K562 (cell line): ENCODE data around the gene ROBO3. TPM values are rescaled to one million over a fixed set of nuclear protein-coding genes. Genes with fewer than 3 reads are reported as not detected.

Experiments used
- CEBPZ ChIP-seq: fragments of 150-350 bp; IDR thresholded peaks from 2 replicates; pipeline ENCODE4 v1.6.1; 2014; ENCODE audit warnings: low read depth, mild to moderate bottlenecking, low read length, borderline replicate concordance
- FOXP1 ChIP-seq: sonication (generic); formaldehyde crosslinking; IDR thresholded peaks from 2 replicates; pipeline ENCODE4 v1.8.0; 2022; ENCODE audit warnings: mild to moderate bottlenecking, missing genetic modification reagents
- MITF ChIP-seq: IDR thresholded peaks from 2 replicates; pipeline ENCODE4 v1.6.1; 2014; ENCODE audit warnings: antibody characterized with exemption
- POLR2AphosphoS2 ChIP-seq: IDR thresholded peaks from 2 replicates; pipeline ENCODE4 v1.6.1; 2012; ENCODE audit warnings: low read length, improper control_type of control experiment
- STAG1 ChIP-seq: sonication (generic); formaldehyde crosslinking; IDR thresholded peaks from 2 replicates; pipeline ENCODE4 v1.5.0; 2020; ENCODE audit warnings: missing genetic modification reagents, borderline replicate concordance
- polyA plus RNA-seq, 8 experiments: library from polyadenylated mRNA; depleted of rRNA in 4 of 8; stranded (reverse) in 5 of 8; unstranded in 3 of 8; fragments of >200 nt; fragmentation: Nextera tagmentation in 2 of 8; fragmentation: Illumina TruSeq in 1 of 8; extraction: Ambion mirVana in 2 of 8; extraction: Trizol in 1 of 8; gene quantifications; 2 replicates each; pipeline versions ENCODE4 v1.2.1 to v1.2.3, GENCODE V29; 2011 to 2014; ENCODE audit warnings: inconsistent platforms in 1 of 8, missing spikeins in 1 of 8
- total RNA-seq, 7 experiments: library from RNA; depleted of rRNA in 6 of 7; stranded (reverse); fragments of >200 nt in 6 of 7; fragmentation: Illumina TruSeq in 2 of 7; extraction: Trizol in 2 of 7; gene quantifications; 2 replicates each; pipeline versions ENCODE4 v1.2.1 to v1.2.3, GENCODE V29; 2011 to 2021; ENCODE audit warnings: low replicate concordance in 1 of 7
- TF ChIP-seq, protein P1 (sequence below), 2 experiments: fragments of 250-450 bp in 1 of 2; fragments of 450-650 bp in 1 of 2; sonication (Bioruptor Pico) in 1 of 2; IDR thresholded peaks; 2 replicates each; pipeline versions ENCODE4 v1.6.1 to v1.8.0; 2016 to 2021; ENCODE audit warnings: mild to moderate bottlenecking in 2 of 2, moderate library complexity in 2 of 2, missing compliant biosample characterization in 1 of 2, missing genetic modification characterization in 1 of 2

The ROBO3 gene
- total and polyA plus RNA-seq, 9 of the 15 experiments (the other 6 are each of a cell fraction or from before 2014, with no cell fraction given): 0.29 to 1.4 (median 0.97) TPM; not detected in 2

DNA sequence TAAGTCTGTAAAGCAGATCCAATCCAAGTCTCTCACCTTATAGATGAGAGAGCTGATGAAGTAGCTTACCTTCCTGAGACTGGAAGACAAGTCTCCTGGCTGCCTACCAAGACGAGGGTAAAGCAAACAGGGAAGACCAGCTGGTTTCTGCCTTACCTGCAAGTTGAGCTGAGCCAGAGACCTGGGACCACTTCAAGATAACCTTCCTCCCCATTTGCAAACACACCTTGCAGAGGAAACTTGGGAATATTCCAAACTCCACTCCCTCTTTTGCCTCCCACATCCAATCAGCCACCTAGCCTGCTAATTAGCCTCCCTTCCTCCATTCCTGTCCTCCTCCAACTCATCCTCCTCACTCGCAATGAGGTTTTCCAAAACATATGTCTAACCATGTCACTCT, 23.4 kb upstream of the ROBO3 start (continued):
- TF ChIP-seq CEBPZ (no peak), FOXP1 (CRISPR knock-in tag) (no peak), STAG1 (CRISPR knock-in tag) (no peak), POLR2AphosphoS2 (no peak), MITF (no peak)
- TF ChIP-seq, protein P1, sequence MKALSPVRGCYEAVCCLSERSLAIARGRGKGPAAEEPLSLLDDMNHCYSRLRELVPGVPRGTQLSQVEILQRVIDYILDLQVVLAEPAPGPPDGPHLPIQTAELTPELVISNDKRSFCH (CRISPR knock-in tag; IDR thresholded peaks at IDR 0.05): no peak
- TF ChIP-seq, protein P1 (tag; IDR thresholded peaks at IDR 0.05): no peak
